HepG2 (cell line): ENCODE data around the gene AK3. TPM values are rescaled to one million over a fixed set of nuclear protein-coding genes. Genes with fewer than 3 reads are reported as not detected.

Source experiments
- ATAC-seq: fragments of 200-7000 bp; cut with Tn5 transposase; 3 replicates; pipeline ENCODE4 v1.9.1; 2020; ENCODE audit warnings: mild to moderate bottlenecking, moderate library complexity
- BruUV-seq: library from RNA; stranded (reverse); fragments of 400-500 nt; replicated peaks from 2 replicates; lab custom pipeline; 2021; lab: Mats Ljungman, UMichigan
- CTCF ChIA-PET: fragments of 300-600 bp; formaldehyde crosslinking; extraction: SDS; loops from one replicate; lab custom pipeline; 2021; ENCODE audit warnings: low total read pairs, inconsistent platforms, low intra/inter-chr PET ratio; lab: Yijun Ruan, JAX
- POLR2A ChIA-PET: fragments of 350-600 bp; sonication (Branson Sonifier 250); formaldehyde crosslinking; loops from one replicate; lab custom pipeline; 2020; ENCODE audit warnings: antibody characterized with exemption, inconsistent platforms; lab: Yijun Ruan, JAX
- DNase-seq: peaks from one replicate; pipeline ENCODE4 v3.0.0-alpha.2; 2015; ENCODE audit warnings: low spot score
- FAIRE-seq: peaks from 3 replicates; lab custom pipeline; 2011; peaks lifted over from hg19 to GRCh38; lab: Jason Lieb, UNC
- H2AFZ ChIP-seq: one replicate; pipeline ENCODE4 v1.6.1; 2011; ENCODE audit warnings: low read length, inconsistent platforms
- H3K27ac ChIP-seq: fragments of 300-600 bp; 3 replicates; pipeline ENCODE4 v1.8.0; 2011; ENCODE audit warnings: mixed run types, mild to moderate bottlenecking, mixed read lengths, low read length, inconsistent platforms; ENCODE audit not compliant: insufficient read depth; ENCODE audit errors: extremely low read length
- H3K27me3 ChIP-seq, 2 experiments: fragments of 200-600 bp in 1 of 2; 2 replicates in 1 of 2; 3 replicates in 1 of 2; pipeline versions ENCODE4 v1.6.0 to v1.8.0; 2011; ENCODE audit warnings: low read length in 2 of 2, mild to moderate bottlenecking in 2 of 2, moderate library complexity in 2 of 2, inconsistent platforms in 1 of 2; ENCODE audit not compliant: insufficient read depth in 2 of 2, control insufficient read depth in 1 of 2
- H3K36me3 ChIP-seq, 2 experiments: fragments of 200-600 bp in 1 of 2; replicated peaks in 1 of 2; 2 replicates in 1 of 2; 3 replicates in 1 of 2; pipeline versions ENCODE4 v1.5.1 to v1.8.0; 2011; ENCODE audit warnings: low read length in 2 of 2, inconsistent platforms in 1 of 2; ENCODE audit not compliant: insufficient read depth in 2 of 2, control insufficient read depth in 1 of 2
- H3K4me1 ChIP-seq: 2 replicates; pipeline ENCODE4 v1.5.1; 2012; ENCODE audit warnings: low read length, inconsistent platforms; ENCODE audit not compliant: insufficient read depth
- H3K4me2 ChIP-seq: 2 replicates; pipeline ENCODE4 v1.6.0; 2011; ENCODE audit warnings: low read depth, low read length, inconsistent platforms
- H3K4me3 ChIP-seq, 3 experiments: fragments of 200-600 bp in 1 of 3; sonication (generic), shearing (Covaris generic) in 1 of 3; replicated peaks in 1 of 3; 2 replicates each; pipeline ENCODE4 v1.5.1; 2011 to 2016; ENCODE audit warnings: low read length in 3 of 3, inconsistent platforms in 2 of 3, low read depth in 2 of 3, mild to moderate bottlenecking in 2 of 3, control low read depth in 1 of 3, mixed read lengths in 1 of 3; ENCODE audit not compliant: insufficient read depth in 1 of 3
- H3K79me2 ChIP-seq: one replicate; pipeline ENCODE4 v1.6.1; 2011; ENCODE audit warnings: low read length, inconsistent platforms; ENCODE audit not compliant: insufficient read depth
- H3K9ac ChIP-seq: 2 replicates; pipeline ENCODE4 v1.6.0; 2011; ENCODE audit warnings: mild to moderate bottlenecking, low read depth, low read length, inconsistent platforms; ENCODE audit not compliant: insufficient read depth
- H3K9me3 ChIP-seq: 2 replicates; pipeline ENCODE4 v1.5.1; 2012; ENCODE audit warnings: mild to moderate bottlenecking, low read length
- H4K20me1 ChIP-seq: 2 replicates; pipeline ENCODE4 v1.6.0; 2011; ENCODE audit warnings: inconsistent platforms, mild to moderate bottlenecking, low read length, moderate library complexity; ENCODE audit not compliant: insufficient read depth
- CBX1 ChIP-seq: IDR thresholded peaks from one replicate; pipeline ENCODE4 v1.6.1; 2016; ENCODE audit warnings: antibody characterized with exemption, low read depth
- FOXO4 ChIP-seq: sonication (generic); formaldehyde crosslinking; conservative IDR thresholded peaks from 2 replicates; pipeline ENCODE4 v1.8.1; 2023; ENCODE audit warnings: missing genetic modification reagents
- FOXP1 ChIP-seq, 2 experiments: fragments of 450-650 bp in 1 of 2; IDR thresholded peaks; 2 replicates each; pipeline ENCODE4 v1.6.1; 2017 to 2018; ENCODE audit warnings: antibody characterized with exemption in 1 of 2
- HNF4G ChIP-seq, 2 experiments: sonication (generic) in 1 of 2; formaldehyde crosslinking in 1 of 2; IDR thresholded peaks; 2 replicates each; pipeline versions ENCODE4 v1.4.0 to v1.6.1; 2011 to 2020; ENCODE audit warnings: borderline replicate concordance in 2 of 2, low read depth in 2 of 2, mild to moderate bottlenecking in 2 of 2, low read length in 1 of 2, missing genetic modification reagents in 1 of 2, moderate library complexity in 1 of 2
- KAT7 ChIP-seq: IDR thresholded peaks from 2 replicates; pipeline ENCODE4 v1.6.1; 2018; ENCODE audit warnings: borderline replicate concordance, missing compliant biosample characterization
- KDM4B ChIP-seq: sonication (generic); formaldehyde crosslinking; IDR thresholded peaks from 2 replicates; pipeline ENCODE4 v1.4.0; 2020; ENCODE audit warnings: missing genetic modification reagents
- NFRKB ChIP-seq: fragments of 450-650 bp; IDR thresholded peaks from 2 replicates; pipeline ENCODE4 v1.6.1; 2017
- NR2F1 ChIP-seq, 2 experiments: fragments of 450-650 bp in 1 of 2; formaldehyde crosslinking in 1 of 2; IDR thresholded peaks; 2 replicates each; pipeline versions ENCODE4 v1.5.0 to v1.6.1; 2016 to 2020; ENCODE audit warnings: mild to moderate bottlenecking in 1 of 2, missing compliant biosample characterization in 1 of 2, missing genetic modification reagents in 1 of 2, moderate library complexity in 1 of 2
- ZIK1 ChIP-seq: sonication (generic); formaldehyde crosslinking; IDR thresholded peaks from 2 replicates; pipeline ENCODE4 v1.5.0; 2020; ENCODE audit warnings: mild to moderate bottlenecking, low read depth, missing genetic modification reagents, borderline replicate concordance
- ZNF335 ChIP-seq: sonication (generic); formaldehyde crosslinking; IDR thresholded peaks from 2 replicates; pipeline ENCODE4 v1.4.0; 2020; ENCODE audit warnings: missing genetic modification reagents
- ZNF337 ChIP-seq: sonication (generic); formaldehyde crosslinking; IDR thresholded peaks from 2 replicates; pipeline ENCODE4 v1.5.1; 2020; ENCODE audit warnings: missing genetic modification reagents, low read depth, mild to moderate bottlenecking, borderline replicate concordance
- ZNF547 ChIP-seq: sonication (generic); formaldehyde crosslinking; IDR thresholded peaks from 2 replicates; pipeline ENCODE4 v1.5.1; 2020; ENCODE audit warnings: mild to moderate bottlenecking, missing genetic modification reagents
- ZNF619 ChIP-seq: sonication (generic); formaldehyde crosslinking; IDR thresholded peaks from 2 replicates; pipeline ENCODE4 v1.4.0; 2020; ENCODE audit warnings: mild to moderate bottlenecking, missing genetic modification reagents
- WGBS: methylation state at CpG from one replicate; pipeline ENCODE4 v1.1.6; 2017; ENCODE audit warnings: low lambda C conversion rate; 5-methylcytosine and 5-hydroxymethylcytosine counted together
- in situ Hi-C: cut with HindIII; loops from 2 replicates; pipeline ENCODE4 v1.10.0; 2017; ENCODE audit warnings: low pct_unique_long_range_greater_than_20kb; ENCODE audit not compliant: extremely low pct_ligation_motif_present
- intact Hi-C: fragments of 100-400 bp; cut with micrococcal nuclease; formaldehyde crosslinking; loops from one replicate; pipeline ENCODE4 v1.10.0; 2022; ENCODE audit not compliant: unreplicated experiment
- polyA plus RNA-seq, 8 experiments: library from polyadenylated mRNA; depleted of rRNA in 3 of 8; stranded (reverse) in 7 of 8; unstranded in 1 of 8; fragments of >200 nt; fragmentation: Illumina TruSeq in 4 of 8; extraction: Trizol in 4 of 8; gene quantifications; 2 replicates each; pipeline versions ENCODE4 v1.2.1 to v1.2.3, GENCODE V29; 2011 to 2016; ENCODE audit warnings: low read depth in 4 of 8, missing spikeins in 1 of 8, mixed read lengths in 1 of 8; ENCODE audit not compliant: insufficient read depth in 1 of 8
- total RNA-seq, 5 experiments: library from RNA; depleted of rRNA; stranded (reverse); fragments of >200 nt; fragmentation: Illumina TruSeq; extraction: Trizol; gene quantifications; 2 replicates each; pipeline ENCODE4 v1.2.3, GENCODE V29; 2016; ENCODE audit warnings: low read depth in 1 of 5
- TF ChIP-seq, protein P1 (sequence below): fragments of 450-650 bp; IDR thresholded peaks from 2 replicates; pipeline ENCODE4 v1.6.1; 2017
- TF ChIP-seq, protein P2 (sequence below): sonication (generic); formaldehyde crosslinking; conservative IDR thresholded peaks from 2 replicates; pipeline ENCODE4 v1.8.0; 2022; ENCODE audit warnings: low read depth, missing genetic modification reagents
- TF ChIP-seq, protein P3 (sequence below): sonication (generic); formaldehyde crosslinking; IDR thresholded peaks from 2 replicates; pipeline ENCODE4 v1.4.0; 2020; ENCODE audit warnings: missing genetic modification reagents; ENCODE audit errors: not compliant biosample characterization

The AK3 gene
- total and polyA plus RNA-seq, 2 of the 13 experiments (the other 11 are each of a cell fraction or from before 2014, with no cell fraction given), result 76.8 to 109 TPM

DNA sequence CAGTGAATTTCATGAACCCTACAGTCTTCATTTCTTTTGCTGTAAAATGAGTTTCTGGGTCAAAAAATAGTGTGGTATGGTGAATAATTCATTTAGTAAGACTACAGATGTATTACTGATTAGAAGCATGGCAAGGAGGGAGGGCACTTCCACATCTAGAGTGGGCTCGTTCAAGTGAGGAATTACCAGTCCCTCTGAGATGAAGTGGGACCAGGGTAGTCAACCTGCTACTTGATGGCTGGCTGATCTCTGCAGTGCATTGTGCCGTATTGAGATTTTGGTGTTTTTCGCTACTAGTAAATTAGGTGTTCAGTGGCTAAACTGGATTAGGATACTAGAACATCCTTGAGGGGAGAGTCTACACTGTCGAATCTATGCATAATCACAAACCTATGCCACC lies 50.9 kb downstream of the AK3 start:
- Histone ChIP-seq H3K36me3 (peaks cover 7 to 49% of the 10 kb centered on the region in 2 experiments), H3K27me3 (no peaks in the 10 kb centered on the region), H3K9ac (no peak overlapping the region), H4K20me1 (0 out of 2 replicates have a peak, but pooled peaks cover 3% of the 10 kb centered on the region), H3K4me3 (no peak overlapping the region), H3K4me2 (no peak overlapping the region), H3K27ac (no peak overlapping the region), H3K4me1 (no peaks in the 10 kb centered on the region), H3K9me3 (no peaks in the 10 kb centered on the region), H2AFZ (no peak overlapping the region), H3K79me2 (peaks cover 11% of the 10 kb centered on the region)
- ATAC-seq, result no peak
- ChIA-PET CTCF (no interaction called here), POLR2A (no interaction called here)
- BruUV-seq, result no TSS peak
- intact Hi-C loops, result no loop called here
- 100% methylated on average over 4 of the region's 4 CpGs for WGBS
- FAIRE-seq, result no peak
- no peak for DNase-seq
- in situ Hi-C loops, result no loop called here
- TF ChIP-seq, protein P1, sequence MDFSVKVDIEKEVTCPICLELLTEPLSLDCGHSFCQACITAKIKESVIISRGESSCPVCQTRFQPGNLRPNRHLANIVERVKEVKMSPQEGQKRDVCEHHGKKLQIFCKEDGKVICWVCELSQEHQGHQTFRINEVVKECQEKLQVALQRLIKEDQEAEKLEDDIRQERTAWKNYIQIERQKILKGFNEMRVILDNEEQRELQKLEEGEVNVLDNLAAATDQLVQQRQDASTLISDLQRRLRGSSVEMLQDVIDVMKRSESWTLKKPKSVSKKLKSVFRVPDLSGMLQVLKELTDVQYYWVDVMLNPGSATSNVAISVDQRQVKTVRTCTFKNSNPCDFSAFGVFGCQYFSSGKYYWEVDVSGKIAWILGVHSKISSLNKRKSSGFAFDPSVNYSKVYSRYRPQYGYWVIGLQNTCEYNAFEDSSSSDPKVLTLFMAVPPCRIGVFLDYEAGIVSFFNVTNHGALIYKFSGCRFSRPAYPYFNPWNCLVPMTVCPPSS, result no peak
- no peak for TF ChIP-seq ZNF547 (CRISPR knock-in tag)
- no peak for TF ChIP-seq CBX1
- no peak for TF ChIP-seq NR2F1 (CRISPR knock-in tag; IDR thresholded peaks at IDR 0.05)
- no peak for TF ChIP-seq KAT7 (CRISPR knock-in tag)
- TF ChIP-seq, protein P2, sequence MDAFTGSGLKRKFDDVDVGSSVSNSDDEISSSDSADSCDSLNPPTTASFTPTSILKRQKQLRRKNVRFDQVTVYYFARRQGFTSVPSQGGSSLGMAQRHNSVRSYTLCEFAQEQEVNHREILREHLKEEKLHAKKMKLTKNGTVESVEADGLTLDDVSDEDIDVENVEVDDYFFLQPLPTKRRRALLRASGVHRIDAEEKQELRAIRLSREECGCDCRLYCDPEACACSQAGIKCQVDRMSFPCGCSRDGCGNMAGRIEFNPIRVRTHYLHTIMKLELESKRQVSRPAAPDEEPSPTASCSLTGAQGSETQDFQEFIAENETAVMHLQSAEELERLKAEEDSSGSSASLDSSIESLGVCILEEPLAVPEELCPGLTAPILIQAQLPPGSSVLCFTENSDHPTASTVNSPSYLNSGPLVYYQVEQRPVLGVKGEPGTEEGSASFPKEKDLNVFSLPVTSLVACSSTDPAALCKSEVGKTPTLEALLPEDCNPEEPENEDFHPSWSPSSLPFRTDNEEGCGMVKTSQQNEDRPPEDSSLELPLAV, result no peak
- TF ChIP-seq ZNF619, result no peak
- TF ChIP-seq ZNF337, result no peak
- TF ChIP-seq KDM4B (CRISPR knock-in tag), result no peak
- no peak for TF ChIP-seq FOXO4 (CRISPR knock-in tag)
- no peak for TF ChIP-seq ZNF335 (CRISPR knock-in tag)
- no peak for TF ChIP-seq NFRKB
- TF ChIP-seq FOXP1 (IDR thresholded peaks at IDR 0.05), result no peak
- TF ChIP-seq FOXP1 (CRISPR knock-in tag; IDR thresholded peaks at IDR 0.05), result no peak
- no peak for TF ChIP-seq ZIK1
- TF ChIP-seq, protein P3, sequence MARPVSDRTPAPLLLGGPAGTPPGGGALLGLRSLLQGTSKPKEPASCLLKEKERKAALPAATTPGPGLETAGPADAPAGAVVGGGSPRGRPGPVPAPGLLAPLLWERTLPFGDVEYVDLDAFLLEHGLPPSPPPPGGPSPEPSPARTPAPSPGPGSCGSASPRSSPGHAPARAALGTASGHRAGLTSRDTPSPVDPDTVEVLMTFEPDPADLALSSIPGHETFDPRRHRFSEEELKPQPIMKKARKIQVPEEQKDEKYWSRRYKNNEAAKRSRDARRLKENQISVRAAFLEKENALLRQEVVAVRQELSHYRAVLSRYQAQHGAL (CRISPR knock-in tag), result no peak
- no peak for TF ChIP-seq HNF4G (IDR thresholded peaks at IDR 0.05; ENCODE audit: borderline replicate concordance, low read depth, low read length)
- TF ChIP-seq HNF4G (CRISPR knock-in tag; IDR thresholded peaks at IDR 0.05; ENCODE audit: borderline replicate concordance, low read depth), result no peak
